GM21447 (cell line): Measurements from ENCODE around the gene GPATCH1.
"Not testable (repeated sequence)": the region's sequence is repeated elsewhere in the genome, so short reads cannot be mapped to it uniquely, and the experiment has no call there.

Source experiments
- ATAC-seq: cut with Tn5 transposase; IDR thresholded peaks from one replicate; pipeline ENCODE4 v1.9.1; 2021; ENCODE audit not compliant: unreplicated experiment

Gene GPATCH1

DNA sequence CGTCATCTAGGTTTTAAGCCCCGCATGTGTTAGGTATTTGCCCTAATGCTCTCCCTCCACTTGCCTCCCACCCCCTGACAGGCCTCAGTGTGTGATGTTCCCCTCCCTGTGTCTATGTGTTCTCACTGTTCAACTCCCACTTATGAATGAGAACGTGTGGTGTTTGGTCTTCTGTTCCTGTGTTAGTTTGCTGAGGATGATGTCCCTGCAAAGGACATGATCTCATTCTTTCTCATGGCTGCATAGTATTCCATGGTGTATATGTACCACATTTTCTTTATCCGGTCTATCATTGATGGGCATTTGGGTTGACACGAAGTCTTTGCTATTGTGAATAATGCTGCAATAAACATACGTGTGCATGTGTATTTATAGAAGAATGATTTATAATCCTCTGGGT lies 73.3 kb downstream of the GPATCH1 start:
- ATAC-seq = not testable (repeated sequence)

DNA sequence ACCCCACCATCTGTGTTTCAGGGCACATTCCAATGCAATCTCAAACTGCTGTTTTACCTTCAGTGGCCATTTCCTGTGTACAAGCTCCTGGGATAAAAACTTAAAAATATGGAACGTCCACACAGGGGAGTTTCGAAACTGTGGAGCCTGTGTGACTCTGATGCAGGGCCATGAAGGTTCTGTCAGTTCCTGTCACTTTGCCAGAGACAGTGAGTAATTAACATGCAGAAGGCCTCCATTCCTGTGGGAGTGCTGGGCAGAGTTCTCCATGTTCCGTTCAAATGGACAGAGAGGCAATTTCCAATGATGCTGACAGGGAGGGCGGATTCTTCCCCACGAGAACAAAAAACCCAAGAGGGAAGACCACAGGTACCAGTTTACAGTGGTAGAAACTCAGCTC lies 75.4 kb downstream of the GPATCH1 start:
- ATAC-seq = no peak

DNA sequence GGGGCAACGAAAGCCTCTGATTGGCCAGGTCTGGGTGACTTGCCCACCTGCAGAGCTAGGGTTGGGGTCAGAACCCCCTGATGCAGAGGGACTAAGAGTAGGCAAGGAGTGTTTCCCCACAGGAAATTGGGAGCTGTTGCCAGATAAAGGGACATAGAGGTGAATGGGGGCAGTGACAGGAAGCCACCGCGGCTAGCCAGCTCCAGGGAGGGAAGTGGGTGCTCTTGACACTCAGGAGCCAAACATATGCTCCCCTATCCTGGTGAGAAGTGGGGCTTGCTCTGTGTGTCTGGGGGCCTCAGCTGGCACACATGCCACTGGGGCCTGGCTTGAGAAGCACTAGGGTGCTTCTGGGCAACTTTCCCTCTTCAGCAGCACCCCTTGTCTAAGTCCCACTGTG lies 76.9 kb downstream of the GPATCH1 start:
- ATAC-seq = no peak

DNA sequence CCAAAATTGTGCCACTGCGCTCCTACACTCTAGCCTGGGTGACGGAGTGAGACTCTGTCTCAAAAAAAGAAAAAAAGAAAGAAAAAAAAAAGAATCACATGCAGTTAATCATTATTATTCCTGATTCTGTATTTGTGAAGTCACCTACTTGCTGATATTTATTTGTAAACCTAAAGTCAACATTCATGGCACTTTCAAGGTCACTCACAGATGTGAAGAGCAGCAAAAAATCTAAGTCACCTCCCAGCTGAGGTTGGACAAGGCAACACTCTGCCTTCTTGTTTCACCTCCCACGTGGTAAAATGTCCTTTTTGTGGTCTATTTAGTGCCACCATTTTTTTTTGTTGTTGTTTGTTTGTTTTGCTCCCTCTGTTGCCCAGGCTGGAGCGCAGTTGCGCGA lies 77.4 kb downstream of the GPATCH1 start:
- no peak for ATAC-seq

- no peak for ATAC-seq
These were observed 78.2 kb downstream of the GPATCH1 start for GRCh38 chr19:33159149-33159548.

DNA sequence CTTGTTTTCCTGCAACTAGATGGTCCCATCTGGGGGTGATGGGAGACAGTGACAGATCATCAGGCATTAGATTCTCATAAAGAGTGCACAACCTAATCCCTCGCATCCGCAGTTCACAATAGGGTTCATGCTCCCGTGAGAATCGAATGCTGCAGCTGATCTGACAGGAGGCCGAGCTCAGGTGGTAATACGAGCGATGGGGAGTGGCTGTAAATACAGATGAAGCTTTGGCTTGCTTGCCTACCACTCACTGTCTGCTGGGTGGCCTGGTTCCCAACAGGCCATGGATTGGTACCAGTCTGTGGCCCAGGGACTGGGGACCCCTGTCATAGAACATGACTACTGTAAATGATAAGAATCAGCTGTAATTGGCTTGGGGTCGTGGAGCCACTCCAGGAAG lies 78.9 kb downstream of the GPATCH1 start:
- no peak for ATAC-seq

DNA sequence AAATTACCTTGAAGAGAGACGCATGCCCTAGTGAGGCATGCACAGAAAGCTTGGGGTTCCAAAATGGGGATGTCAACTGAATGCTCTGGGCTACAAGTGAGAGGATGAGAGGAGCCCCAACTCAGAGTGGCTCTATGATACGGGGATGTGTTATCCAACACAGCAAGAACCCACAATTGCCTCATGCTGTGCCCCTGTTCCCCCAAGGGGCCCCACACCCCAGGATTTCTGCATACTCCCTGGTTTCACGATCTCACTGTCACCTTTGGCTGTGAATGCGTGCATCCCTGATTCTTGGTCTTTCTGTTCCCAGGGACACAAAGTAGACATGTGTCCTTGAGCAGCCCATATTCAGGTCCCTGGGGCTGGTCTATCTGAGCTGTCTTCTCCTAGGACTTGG lies 80.2 kb downstream of the GPATCH1 start:
- no peak for ATAC-seq

GRCh38 chr19:33163481-33163880 lies 82.5 kb downstream of the GPATCH1 start:
- no peak for ATAC-seq

DNA sequence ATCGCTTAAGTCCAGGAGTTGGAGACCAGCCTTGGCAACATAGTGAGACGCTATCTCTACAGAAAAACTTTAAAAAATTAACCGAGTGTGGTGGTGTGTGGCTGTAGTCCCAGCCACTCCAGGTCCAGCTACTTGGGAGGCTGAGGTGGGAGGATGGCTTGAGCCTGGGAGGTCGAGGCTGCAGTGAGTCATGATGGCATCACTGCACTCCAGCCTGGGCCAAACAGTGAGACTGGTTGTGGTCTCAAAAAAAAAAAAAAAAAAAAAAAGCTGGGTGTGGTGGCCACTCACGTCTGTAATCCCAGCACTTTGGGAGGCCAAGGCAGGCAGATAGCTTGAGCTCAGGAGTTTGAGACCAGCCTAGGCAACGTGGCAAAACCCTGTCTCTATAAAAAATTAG lies 85.1 kb downstream of the GPATCH1 start:
- not testable (repeated sequence) for ATAC-seq

GRCh38 chr19:33167438-33167837 lies 86.5 kb downstream of the GPATCH1 start:
- ATAC-seq = no peak

- ATAC-seq = no peak
These were observed 87.5 kb downstream of the GPATCH1 start for GRCh38 chr19:33168528-33168927.

- no peak for ATAC-seq
These were observed 90.3 kb downstream of the GPATCH1 start for GRCh38 chr19:33171222-33171795.

- ATAC-seq = no peak
These were observed 91.0 kb downstream of the GPATCH1 start for GRCh38 chr19:33171916-33172359.

- ATAC-seq = no peak
These were observed 93.2 kb downstream of the GPATCH1 start for GRCh38 chr19:33174186-33174585.

DNA sequence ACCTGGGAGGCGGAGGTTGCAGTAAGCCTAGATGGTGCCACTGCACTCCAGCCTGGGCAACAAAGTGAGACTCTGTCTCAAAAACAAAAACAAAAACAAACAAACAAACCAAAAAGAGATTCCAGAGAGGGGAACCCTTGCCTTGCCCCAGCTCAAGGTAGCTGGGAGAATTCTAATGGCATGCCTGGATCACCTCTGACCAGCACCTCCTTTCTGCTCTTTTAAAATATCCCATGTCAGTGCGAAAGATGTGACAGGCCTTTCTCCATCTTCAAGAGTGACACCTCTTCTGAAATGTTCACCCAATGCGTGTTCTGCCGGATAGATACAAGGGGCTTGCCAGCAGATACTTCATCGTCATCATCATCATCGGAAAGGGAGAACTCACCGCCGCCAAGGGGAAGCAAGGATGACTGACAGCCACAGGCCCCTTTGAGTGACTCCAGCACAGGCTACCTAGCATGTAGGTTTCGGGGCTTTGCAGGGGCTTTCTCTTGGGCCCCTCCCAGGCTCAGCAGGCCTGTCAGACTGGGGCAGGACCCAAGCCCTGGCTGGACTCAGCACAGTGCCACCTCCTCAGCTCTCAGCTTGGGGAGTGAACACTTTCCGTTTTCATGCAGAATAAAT lies 94.3 kb downstream of the GPATCH1 start:
- ATAC-seq = no peak

- ATAC-seq = no peak
These were observed 95.1 kb downstream of the GPATCH1 start for GRCh38 chr19:33175886-33176669.

- ATAC-seq = peak; percentile 77
These were observed 95.9 kb downstream of the GPATCH1 start for GRCh38 chr19:33176670-33177416.

DNA sequence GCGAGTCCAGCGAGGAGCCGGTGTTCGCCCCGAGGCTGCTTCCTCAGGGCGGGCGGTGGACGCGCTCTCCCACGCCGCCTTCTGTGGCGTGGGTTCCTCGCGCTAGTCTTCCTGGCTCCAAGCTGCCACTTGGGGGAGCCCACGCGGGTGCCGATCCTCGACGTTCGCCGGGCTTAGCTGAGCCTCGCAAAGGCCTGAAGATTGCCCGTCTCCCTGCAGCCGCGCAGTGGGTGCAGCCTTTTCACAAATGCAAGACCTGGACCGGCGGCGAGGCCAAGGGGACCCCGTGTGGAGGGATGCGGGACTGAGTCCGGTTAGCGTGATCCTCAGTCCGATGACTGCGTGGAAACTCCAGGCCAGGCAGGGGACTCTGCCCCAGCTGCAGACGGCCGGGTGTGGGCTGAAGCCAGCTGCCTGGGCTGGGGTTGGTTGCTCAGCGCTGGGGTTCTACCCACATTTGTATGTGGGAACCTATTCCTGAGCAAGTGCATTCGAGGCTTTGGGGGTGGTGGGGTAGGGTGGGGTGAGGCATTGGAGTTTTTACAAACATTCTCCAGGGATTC lies 96.5 kb downstream of the GPATCH1 start:
- peak; percentile 15 for ATAC-seq
